8988T (cell line): ENCODE results near the gene ZBTB45.
"Not testable (repeated sequence)": the region's sequence is repeated elsewhere in the genome, so short reads cannot be mapped to it uniquely, and the experiment has no call there.

Experiments used
- DNase-seq: peaks from one replicate; pipeline ENCODE4 v3.0.0; 2011

Gene ZBTB45

DNA sequence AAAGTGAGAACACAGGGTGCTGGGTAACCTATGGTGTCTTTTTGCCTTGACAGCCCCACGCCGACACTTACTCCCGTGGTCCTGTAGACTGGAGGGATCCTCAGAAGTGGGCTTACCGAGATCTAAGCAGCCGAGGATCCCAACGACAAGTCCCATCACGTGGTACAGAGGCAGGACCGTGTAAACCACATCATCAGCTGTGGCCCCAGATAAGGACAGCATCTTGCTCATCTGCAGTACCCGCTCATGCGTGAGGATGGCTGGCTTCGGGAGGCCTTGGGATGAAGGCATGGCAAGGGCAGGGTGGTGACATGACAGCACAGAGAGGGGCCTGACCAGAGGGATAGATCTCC, 9.9 kb downstream of the ZBTB45 start:
- no peak for DNase-seq

DNA sequence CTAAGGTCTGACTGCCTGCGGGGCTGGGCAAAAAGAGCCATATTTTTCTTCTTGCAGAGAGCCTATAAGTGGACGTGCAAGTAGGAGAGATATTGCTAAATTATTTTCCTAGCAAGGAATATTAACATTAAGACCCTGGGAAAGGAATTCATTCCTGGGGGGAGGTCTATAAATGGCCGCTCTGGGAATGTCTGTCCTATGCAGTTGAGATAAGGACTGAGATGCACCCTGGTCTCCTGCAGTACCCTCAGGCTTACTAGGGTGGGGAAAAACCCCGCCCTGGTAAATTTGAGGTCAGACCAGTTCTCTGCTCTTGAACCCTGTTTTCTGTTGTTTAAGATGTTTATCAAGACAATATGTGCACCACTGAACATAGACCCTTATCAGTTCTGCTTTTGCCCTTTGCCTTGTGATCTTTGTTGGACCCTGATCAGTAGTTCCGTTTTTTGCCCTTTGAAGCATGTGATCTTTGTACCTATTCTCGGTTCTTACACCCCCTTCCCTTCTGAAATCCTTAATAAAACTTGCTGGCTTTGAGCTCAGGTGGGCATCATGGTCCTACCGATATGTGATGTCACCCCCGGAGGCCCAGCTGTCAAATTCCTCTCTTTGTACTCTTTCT, 11.9 kb downstream of the ZBTB45 start:
- DNase-seq = not testable (repeated sequence)

DNA sequence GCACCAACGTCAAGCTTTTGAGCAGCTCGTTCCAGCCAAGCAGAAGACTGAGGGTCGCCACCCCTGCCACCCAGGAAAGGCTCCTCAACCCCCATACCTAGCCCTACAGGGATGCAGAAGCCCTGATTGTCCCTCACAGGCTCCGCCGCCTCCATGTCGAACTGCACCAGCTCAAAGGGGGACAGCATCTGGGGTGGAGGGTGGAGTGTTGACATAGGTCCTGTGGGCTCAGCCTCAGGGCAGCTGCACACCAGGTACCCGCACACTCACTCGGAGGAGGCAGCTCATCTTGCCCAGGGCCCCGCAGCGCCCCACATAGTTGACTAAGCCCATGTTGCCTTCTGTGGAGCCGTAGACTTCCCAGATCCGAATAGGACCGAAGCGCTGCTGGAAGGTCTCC, 19.4 kb downstream of the ZBTB45 start:
- no peak for DNase-seq

- peak; percentile 77 for DNase-seq
These were observed 20.3 kb downstream of the ZBTB45 start for GRCh38 chr19:58499021-58499927.

- DNase-seq = no peak
These were observed 21.1 kb downstream of the ZBTB45 start for GRCh38 chr19:58498316-58499020.

DNA sequence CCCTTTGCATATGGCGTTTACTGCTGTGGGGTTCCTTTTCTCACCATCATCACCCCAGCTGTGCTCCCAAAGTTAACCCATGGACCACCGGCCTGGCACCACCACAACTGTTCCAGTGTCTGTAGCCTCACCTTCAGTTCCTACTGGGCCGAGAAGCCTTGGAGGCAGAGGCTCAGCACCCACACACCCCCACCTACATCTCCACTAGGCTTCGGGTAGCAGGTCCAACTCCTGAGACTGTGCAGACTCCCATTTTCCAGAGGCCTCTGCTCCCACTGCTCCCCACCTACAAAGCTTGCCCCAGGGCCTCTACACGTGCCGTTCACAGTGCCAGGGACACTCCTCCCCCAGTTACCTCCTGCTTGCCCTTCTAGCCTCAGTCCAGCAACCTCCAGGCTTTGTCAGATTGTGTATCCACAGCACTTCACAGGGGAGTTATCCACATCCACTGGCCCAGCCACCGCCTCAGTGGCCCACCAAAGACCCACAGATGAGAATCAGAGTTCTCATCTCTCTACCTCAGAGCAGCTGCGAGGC, 21.9 kb downstream of the ZBTB45 start:
- DNase-seq = no peak

DNA sequence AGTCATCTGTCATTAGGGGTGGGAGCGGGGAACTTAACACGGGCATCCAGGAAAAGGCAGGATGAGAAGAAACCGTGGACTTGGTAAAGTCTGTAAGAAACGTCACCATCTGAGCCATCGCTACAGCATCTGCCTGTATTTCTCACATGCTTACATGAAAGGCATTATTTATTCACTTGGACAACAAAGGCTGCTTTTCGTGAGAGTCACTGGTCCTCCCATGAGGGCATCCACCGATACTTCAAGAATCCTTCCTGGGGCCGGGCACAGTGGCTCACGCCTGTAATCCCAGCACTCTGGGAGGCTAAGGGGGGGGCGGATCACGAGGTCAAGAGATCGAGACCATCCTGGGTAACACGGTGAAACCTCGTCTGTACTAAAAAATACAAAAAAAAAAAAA, 27.3 kb downstream of the ZBTB45 start:
- no peak for DNase-seq

DNA sequence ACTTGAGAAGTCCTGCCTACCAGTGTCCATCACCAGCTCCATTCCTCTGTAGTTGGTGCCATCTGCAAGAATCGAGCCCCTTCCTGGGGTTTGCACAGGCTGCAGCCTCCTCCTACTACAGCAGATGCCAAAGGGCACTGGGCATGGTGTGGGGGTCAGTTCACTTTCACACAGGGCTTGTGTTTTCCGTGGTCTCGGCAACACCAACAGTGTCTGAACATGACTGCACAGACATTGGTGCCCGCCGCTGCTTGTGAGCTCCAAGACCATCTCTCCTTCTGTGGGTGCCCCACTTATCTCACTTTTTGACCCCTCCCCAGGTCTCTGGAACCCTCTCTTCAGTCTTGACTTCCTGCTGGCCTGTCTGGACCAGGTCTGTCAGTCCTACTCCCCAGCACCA, 28.2 kb downstream of the ZBTB45 start:
- DNase-seq = no peak

GRCh38 chr19:58484349-58484748, 35.3 kb downstream of the ZBTB45 start:
- not testable (repeated sequence) for DNase-seq

GRCh38 chr19:58483776-58484175, 35.8 kb downstream of the ZBTB45 start:
- DNase-seq = no peak

DNA sequence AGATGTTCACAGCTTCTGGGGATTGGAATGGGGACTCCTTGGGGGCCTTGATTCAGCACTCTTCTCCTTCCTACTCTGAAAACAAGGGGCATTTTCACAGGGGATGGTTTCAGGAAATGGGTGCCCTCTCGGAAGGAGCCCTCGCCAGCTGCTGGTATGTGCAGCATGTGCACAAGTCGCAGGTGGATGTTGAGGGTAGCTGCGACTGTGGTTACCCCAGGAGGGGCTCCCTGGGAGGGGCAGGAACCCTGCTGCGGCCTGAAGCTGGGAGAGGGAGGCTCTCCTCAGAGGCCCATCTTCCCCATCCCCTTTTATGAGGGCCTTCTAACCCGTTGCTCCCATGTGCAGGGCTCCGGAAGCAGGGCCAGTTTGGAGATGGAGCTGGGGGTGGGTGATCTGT, 37.2 kb downstream of the ZBTB45 start:
- no peak for DNase-seq

DNA sequence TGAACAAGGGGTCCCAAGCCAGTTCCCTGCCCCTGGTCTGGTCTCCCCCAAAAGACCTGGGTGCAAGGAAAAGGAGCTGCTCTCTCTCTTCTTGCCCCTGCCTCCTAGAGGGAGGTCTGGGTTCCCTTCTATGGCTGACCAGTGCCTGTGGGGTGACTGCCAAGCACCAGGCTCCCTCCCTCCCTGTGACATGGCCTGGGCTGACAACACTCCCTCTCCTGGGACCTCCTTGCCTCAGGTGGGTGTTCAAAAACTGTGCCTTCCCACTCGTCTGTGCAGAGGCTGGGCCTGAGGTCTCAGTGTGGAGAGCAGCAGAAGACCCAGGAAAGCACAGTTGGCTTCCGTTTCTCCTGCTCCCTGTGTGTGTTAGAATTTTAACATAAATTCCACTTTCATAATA, 38.8 kb downstream of the ZBTB45 start:
- no peak for DNase-seq

DNA sequence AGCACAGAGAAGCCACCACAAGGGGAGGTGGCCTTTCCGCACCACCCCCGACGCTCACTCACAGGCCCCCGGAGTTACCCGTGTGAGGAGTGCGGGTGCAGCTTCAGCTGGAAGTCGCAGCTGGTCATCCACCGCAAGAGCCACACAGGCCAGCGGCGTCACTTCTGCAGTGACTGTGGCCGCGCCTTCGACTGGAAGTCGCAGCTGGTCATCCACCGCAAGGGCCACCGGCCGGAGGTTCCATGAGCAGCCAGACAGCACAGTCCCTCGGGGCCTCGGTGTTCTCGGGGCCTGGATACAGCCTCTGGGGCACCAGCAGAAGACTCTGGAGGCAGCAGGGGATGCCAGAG, 39.2 kb downstream of the ZBTB45 start:
- DNase-seq = no peak

- no peak for DNase-seq
These were observed 39.7 kb downstream of the ZBTB45 start for GRCh38 chr19:58479736-58480480.

DNA sequence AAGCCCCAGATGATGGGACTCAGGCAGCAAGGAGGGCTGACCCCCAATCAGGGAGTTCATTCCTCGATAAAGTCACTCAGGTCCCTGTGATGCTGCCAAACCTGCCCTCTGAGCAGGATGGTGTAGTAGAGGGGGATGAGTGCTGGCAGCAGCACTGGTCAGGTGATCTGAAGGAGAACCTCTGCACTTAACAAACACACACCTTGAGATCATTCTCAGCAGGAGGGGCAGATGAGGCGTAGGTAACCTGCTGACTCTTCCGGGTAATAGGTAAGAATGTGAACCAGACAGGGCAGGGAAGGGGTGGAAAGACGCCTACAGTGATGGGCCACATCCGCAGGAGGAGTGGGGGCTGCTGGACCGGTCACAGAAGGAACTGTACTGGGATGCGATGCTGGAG, 40.3 kb downstream of the ZBTB45 start:
- no peak for DNase-seq

DNA sequence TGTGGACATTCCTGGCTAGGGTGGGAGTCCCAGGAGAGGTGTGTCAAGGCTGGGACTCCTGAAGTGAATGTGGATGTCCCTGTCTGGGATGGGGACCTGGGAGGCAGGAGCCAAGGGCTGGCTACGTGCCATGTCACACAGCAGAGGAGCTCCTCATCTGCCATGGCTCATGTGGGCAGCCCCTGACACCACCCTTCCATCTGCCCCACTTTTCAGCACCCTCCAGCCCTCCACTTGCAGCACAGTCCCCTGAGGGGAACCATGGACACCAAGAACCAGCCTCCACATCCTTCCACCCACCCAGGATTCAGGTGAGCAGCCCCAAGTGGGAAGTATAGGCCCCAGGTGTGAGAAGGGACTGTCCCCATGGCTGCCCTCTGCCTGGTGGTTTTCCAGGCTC, 41.7 kb downstream of the ZBTB45 start:
- DNase-seq = no peak

DNA sequence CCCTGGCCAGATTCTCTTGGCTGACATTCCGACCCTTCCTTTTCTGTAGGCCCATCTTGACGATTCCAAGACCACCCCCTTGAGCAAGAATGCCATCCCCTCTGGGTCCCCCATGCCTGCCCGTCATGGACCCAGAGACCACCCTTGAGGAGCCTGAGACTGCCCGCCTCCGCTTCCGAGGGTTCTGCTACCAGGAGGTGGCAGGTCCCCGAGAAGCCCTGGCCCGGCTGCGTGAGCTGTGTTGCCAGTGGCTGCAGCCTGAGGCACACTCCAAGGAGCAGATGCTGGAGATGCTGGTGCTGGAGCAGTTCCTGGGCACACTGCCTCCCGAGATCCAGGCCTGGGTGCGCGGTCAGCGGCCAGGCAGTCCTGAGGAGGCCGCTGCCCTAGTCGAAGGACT, 42.5 kb downstream of the ZBTB45 start:
- DNase-seq = no peak

- DNase-seq = no peak
These were observed 43.1 kb downstream of the ZBTB45 start for GRCh38 chr19:58476498-58477015.

DNA sequence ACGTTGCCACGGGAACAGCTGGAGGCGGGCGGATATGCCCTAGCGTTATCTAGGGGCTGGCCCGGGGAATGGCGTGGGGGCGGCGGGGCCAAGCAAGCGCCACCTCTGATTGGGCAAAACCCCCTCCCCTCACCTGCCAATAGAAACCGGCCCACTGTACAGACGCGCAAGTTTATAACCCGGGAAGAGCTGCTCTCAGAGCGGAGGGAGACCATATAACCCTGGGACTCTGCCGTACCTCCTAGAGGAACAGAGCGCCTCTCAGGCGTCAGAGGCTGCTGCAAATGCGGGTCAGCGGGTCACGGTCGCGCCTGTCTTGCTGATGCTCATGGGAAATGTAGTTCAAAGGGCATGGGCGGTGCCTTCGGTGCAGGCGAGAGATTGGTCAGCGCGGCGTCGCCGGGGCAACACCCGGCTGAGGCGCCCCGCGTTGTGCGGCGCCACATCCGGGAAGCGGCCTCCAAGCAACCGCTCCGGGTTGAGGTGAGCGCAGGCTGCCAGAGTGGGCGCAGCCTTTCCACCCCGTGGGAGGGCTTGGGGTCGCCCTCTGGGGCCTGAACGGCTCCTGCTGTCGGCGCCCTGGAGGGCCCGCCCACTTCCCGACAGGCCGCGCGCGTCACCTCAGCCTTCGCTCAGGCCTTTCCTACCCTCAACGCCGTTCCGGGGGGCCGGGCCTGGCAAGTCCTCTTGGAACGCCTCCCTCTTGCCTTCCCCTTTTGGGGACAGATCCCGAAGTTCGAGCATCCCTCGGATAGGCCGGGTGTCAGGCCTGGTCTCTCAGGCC, 43.7 kb downstream of the ZBTB45 start, which contains the start of gene ZNF446:
ZNF446 (plus strand) TSS at position 639 of the 784 bp plus-strand sequence. CDS start 867 bp downstream, outside the sequence.
- peak; percentile 88 for DNase-seq

- DNase-seq = no peak
These were observed 44.5 kb downstream of the ZBTB45 start for GRCh38 chr19:58474997-58475713.
